NCI-H2196 treated with DMSO at 0.1 percent for 48 hours (cell line): ENCODE data around the gene CORO6.

Experiments used
- DNase-seq: peaks from one replicate; lab custom pipeline; 2025; ENCODE audit not compliant: unreplicated experiment; lab: John Stamatoyannopoulos, UW

The CORO6 gene

DNA sequence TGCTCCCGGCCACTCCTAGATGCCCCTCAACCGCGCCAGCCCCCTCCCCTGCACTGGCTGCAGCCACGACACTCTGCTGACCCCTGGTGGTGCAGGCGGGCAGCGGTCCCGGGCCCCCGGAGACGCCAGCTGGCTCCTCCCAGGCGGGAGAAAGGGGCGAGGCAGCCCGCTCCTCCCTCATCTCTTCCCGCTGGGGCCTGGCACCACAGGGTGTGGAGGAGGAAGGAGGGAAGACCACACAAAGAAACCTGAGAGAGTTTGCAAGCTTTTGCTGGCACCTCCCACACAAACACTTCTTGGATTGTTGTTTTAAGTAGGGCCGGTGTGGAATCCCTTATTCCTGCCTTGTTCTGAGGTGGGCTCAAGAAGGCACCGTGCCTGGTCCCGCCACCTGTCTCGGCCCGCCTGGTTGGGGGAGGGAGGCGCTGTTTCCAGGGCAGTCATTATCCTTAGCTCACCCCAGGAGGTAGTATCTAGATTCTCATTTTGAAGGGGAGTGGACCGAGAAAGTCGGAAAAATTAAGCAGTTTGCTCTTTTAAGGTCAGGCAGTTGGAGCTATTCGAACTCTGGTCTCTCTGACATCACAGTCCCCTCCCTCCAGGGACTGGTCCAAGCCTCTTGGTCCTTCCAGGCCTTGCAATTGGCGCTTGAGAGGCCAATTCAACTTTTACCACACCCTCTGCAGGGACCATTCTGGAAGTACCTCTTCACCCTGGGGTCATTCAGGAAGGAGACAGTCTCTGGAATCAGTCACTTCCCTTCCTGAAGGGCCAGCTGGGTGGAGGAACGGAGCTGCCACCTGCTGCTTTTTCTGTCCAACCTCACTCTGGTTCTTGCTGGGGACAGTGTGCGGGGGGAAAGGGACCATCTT lies 30.7 kb downstream of the CORO6 start:
- DNase-seq: peak; percentile 73

DNA sequence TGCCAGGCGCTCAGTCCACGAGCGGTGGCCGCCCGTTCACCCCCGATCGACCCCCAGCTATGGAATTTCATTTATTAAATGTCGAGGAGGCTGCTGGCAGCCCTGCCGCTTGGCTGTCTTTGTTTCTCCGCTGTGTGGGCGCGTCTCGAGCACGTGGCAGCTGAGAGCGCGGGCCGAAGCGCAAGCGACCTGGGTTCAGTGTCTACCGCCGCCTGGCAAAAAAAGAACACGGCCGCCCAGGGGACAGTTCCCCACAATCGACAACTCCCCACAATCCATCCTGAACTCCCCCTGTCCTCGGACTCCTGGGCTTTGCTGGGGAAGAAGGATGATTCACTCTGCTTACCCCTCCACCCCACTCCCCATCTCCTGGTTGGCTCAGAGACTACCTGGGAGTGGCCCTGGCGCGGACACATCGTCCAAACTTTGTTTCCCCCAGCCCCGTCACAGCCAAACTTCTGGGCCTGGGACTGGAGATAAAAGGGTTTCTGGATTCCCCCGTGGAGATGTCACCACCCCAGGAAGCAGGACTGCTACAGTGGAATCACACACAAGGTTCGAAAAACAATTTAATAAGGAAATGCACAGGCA lies 31.5 kb downstream of the CORO6 start:
- DNase-seq: peak; percentile 47

DNA sequence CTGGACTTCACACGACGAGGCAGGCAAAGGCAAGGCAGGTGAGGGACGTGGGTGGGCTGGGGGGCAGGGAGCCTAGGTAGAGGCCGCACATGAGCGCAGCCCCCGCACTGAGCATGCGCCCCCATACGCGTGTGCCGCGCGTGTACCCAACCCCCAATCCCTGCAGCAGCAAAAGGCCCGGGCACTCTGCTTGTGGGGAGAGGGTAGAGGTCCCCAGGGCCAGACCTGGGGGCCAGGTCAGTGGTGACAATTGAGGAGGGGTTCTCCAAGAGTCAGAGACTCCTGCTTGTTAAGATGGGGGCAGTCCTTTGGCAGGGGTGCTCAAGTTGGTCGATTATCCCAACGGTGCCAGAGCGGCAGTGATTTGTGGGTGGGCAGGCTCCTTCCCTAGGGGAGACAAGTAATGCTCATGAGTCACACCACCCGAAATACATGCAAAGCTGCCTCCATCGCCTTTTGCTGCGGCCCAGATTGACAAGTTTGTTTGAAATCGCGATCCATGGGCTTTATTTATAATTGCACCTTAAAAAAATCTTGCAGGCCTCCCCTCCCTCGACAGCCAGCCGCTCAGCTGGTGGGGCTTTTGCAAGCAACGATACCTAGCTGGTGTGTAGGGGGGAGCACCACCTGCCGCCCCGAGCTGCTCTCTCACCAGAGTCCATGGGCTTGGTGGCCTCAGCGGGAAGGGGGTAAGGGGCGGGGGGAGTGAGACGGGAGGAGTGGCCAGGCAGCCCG lies 32.1 kb downstream of the CORO6 start:
- no peak for DNase-seq

DNA sequence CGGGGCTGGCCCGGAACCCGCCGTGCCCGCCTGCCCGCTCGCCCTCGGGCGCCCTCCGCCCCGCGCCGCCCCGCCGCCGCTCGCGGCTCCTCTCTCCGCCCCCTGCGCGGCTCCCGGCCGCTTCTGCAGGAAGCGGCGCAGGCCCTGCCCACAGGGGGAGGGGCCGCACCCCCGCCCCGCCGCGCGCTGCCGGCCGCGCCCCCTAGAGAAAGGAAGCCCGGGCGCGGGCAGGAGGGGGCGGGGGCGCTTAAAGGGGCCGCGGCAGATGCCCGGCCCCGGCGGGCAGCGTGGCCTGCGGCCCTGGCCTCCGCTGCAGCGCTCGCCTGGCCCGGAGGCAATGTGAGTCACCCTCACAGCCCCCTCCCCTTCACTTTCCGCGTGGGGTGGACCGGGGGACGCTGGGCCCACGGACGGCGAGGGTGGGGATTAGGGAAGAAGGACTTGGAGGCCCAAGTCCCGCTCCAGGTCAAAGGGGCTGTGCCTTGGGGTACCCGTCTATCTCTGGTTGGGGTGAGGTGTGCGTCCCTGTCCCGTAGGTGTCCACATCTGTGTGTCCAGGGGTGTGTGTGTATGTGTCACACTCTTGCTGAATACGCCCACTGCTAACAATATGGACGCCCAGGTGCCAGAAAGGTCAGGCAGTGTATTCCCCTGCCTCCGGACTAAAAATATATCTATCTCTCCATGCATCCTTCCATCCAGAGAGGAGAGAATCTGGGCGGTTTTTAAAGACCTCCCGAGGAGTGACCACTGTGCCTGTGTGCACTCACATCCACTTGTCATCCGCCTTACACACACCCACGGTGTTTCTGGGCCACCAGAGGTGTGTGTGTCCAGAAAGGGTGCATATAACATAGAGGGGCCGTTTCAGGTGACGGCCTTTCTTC lies 32.9 kb downstream of the CORO6 start, which contains the start of gene GIT1:
GIT1 (minus strand) TSS at position 125 of the 887 bp plus-strand sequence. CDS start 270 bp downstream, outside the sequence.
- DNase-seq: peak; percentile 45

DNA sequence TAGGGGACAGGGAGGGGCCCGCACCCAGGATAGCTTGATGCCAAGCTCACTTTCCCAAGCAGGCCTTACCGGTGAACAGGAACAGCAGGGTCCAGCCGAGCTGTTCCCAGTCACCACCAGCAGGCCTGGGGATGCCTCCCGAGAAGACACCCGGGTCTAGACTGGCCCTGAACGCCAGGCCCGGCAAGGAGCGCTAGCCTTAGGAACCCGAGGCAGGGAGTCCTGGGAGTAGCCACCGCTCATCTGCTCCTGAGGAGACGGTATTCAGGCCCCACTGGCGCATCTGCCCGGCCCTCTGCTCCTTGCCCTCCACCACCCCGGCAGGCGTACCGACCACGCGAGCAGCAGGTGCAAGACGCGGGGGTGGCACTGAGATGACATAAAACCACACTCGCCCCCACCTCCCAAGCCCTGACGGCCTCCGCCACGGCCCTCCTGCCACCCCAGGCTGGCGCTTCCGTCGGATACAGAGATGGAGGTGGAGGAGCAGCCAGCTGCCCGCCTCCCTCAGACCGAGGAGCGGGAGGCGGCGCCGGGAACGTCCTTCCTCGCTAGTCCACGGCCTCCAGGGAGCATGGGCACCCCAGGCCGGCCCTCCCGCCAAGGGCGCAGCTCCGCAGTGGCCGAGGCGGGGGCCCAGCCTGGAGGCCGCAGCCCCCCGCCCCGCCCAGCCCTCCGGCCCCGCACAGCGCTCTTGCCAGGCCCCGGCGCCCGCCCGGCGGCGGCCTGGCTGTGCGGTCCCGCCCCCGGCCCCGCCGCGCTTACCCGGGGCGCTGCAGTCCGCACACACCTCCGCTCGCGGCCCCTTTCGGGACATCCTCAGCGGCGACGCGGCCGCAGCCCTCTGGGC lies 33.9 kb downstream of the CORO6 start:
- no peak for DNase-seq

DNA sequence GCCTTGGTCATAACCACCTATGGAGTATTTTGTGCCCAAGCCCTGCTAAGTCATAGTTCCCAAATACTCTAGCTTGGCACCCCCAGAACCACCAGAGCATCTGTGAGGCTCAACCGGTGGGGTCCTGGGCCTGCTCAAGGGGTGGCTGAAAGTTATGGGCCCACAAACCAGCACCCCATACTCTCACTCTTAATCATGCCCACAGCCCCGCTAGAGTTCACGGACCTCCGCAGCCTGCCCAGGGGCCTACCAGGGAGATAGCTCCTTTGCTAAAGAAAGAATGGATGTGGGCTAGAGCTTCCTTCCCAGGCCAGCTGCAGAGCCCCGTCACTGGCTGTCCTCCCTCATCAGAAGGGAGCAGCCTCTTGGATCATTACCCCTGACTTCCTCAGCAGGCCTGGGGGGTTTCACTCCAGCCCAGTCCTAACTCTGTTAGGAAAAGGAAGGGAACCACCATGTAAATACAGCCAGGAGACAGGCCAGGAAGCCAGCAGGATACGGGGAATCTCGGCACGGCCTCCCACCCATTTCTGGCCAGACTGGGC lies 34.6 kb downstream of the CORO6 start:
- DNase-seq: no peak

DNA sequence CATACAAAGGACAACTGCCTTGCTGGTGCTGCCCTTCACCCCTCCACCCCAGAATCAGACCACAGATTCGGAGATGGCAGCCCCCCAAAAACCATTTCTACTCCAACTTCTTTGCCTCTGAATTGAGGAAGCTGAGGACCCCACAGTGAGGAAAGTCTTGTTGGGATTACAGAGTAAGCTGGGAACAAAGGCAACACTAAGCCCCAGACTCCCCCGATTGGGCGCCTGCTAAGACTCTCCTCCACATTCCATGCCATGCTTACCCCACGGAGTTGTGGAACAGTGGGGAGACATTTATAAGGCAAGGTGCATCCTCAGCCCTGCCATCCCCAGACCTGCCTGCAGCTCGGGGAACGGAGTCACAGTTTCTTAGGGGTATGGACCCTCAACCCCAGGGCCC lies 35.1 kb downstream of the CORO6 start:
- no peak for DNase-seq

DNA sequence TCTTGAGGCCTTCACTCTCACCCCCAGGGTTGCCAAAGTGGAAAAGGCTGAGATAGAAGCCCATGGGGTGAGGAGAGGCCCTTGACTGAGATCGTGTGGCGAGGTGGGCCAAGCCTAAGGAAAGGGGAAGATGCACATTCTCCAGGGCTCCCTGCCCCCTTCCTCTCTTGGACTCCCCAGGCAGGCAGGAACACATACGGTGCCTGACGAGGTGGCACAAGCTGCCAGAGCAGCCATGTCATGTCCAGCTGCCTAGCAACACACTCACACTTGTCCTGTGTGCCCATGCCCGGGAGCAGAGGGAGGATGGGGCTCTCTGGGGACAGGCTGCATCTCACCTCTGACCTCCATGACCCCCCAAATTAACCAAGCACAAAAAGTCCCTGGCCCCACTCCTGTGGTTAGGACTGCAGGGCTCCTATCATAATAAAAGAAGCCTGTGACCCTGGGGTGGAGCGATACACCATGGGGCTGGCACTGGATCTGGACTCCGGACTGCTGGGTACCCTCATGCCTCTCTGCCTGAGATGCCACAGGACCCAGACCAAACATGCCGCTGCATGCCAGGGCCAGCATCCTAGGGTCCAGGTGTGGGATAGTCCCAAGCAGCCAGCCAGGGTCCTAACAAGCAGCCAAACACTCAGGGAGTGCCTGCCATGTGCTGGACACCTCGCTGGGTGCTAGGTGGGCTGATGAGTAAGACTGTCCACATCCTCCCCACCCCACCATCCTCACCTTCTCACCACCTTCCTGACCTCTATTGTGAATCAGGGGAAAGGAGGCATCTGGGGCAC lies 35.8 kb downstream of the CORO6 start:
- no peak for DNase-seq

DNA sequence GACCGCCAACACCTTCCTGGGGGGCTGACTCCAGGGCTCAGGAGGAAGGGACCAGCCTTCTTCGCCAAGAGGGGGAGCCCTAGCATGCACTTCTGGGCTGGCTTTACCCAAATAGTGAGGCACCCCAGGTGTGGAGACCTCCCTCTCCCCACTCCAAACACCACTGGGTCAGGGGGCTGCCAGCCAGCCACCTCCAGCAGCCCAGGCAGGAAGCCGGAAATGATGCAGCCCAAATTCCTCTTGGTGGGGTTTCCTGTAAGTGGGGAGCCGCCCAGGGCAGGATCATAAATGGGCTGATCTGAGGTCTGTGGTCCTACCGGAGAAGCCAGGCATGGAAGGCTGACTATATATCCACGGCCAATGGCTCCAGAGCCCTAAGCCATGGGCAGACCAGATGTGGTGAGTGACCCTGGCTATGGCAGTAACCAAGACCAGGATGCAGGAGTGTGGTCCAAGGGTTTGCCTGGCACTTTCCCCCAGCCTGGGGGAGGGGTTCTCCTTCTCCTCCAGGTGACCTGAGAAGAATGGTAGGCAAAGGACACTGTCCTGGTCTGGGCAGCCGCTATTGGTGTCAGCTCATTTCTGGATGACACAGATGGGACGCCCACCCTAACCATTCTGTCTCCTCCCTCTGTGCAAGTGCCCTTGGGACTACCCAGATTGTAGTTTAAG lies 37.5 kb downstream of the CORO6 start:
- DNase-seq: no peak

DNA sequence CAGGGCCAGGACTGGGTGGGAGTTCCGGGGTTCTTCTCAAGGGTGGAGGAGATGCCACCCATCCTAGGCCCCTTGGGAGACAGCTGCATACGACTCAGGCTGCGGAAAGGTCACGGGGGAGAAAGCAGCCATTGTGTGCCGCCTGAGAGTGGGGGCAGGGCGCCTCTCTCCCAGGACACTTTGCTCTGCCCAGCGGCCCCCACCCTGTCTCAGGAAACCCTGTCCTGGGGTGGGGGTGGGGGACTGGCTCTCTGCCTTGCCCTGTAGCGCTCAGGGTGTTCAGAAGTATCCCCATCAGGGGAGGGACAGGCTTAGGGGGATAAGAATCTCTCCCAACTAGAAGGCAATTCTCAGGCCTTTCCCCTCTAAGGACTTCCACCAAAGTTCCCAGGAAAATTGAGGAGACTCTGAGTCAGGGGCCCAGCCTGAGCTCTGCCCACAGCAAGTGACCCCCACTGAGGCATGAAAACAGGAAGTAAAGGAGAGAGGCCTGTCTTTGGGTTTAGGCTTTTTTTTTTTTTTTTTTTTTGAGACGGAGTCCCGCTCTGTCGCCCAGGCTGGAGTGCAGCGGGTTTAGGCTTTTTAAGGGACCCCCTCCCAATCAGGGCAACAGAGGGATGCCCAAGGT lies 38.1 kb downstream of the CORO6 start:
- DNase-seq: no peak

DNA sequence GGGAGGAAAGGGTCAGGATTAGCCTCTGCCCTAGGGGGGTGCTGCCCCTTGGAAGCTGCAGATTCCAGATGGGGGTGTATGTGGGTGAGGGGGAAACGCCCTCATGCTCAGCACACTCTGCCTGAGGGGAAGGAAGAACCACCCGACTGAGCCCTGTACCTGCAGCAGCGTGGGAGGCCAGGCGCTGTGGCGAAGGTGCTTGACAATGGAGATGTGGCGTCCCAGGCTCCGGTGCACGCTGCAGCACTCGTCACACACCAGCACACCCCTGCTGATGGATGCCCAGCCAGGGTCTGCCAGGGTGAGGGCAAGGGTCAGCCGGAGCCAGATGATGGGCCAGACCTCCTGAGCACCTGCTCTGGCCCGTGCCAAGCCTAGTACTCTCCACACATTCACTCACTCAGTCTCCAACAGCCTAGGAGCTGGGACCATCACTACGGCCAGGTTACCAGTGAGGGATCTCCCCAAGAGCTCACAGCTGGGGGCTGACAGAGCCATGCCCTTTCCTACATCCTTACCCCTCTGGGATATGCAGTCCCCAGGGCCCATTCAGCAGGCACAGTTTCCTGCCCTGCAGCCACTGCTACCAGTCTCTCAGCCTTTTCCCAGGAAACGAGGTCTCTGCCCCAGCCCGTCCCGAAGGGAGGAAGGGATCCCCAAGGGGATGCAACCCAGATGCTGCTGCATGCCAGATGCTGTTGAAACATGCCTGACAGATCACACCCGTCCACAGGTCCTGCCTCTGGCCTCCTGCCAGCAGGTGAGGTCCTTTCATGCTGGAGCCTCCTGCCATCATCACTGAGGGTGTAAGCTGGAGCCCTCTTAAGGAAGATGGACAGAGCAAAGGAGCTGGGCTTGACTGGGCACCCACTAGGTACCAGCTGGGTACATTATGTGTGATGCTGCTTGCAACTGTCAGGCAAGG lies 39.1 kb downstream of the CORO6 start:
- no peak for DNase-seq

DNA sequence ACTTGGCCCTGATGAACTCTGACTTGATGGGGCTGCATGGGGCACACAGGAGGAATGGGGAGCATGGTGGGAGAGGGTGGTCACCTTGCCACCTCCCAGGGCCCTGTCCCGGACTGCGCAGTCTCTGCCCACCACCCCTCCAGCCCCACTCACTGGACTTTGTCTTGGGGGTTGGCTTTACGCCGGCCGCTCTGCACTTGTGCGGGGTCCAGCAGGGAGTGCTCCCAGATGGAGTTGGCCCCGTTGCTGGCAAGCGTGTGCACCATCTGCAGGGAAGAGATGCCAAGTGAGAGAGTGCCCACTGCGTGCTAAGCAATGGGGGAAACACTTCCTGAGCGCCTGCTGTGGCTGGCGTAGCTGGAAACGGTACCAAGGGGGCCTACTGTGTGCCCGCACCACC lies 39.9 kb downstream of the CORO6 start:
- DNase-seq: no peak

DNA sequence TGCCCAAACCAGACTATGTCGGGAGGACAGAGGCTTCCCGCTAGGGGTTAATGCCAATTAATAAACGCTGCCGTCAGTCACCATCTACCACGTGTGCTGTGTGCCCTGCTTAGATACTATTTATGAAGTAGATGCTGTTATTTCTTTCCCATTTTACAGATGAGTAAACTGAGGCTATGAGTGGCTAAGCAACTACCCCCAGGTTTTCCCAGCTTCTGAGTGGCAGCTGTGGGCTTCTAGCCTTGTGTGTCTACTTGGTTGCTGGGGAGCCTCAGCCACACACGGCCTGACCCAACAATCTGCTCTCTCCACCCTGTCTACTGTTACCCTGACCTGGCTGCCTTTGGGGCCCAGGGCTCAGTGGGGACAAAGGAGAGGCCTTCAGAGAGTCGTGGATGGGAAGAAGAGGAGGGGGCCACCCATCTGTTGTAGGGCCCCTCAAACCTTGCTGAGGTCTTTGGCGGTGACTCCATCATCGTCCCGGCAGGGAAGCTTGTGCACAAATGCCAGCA lies 40.4 kb downstream of the CORO6 start:
- DNase-seq: no peak

DNA sequence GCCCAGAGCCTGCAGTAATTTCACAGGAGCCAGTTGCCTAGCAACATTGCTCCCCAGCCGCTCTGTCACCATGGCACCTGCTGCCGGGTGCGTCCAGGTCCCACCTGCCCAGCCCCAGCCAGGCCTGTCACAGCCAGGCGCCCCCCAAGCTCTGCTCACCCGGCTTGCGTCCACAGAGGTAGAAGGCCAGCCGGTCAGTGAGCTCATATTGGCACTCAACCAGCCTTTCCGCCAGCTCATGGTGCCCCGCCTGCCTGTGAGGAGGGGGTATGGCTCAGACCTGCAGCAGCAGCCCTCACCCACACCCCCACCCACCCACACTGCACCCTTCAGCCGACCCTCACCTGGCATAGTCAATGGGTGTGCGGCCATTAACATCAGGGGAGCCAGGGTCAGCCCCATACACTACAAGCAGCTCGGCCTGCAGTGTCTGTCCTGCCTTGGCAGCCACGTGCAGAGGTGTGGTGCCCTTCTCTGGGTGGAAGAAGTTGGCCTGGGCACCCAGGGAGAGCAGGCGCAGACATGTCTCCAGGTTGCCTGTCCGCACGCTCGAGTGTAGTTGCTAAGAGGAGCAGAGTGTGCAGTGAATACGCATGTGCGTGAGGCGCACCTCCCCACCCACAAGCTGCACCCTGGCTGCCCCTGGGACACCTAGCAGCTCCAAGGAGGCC lies 41.0 kb downstream of the CORO6 start:
- no peak for DNase-seq

DNA sequence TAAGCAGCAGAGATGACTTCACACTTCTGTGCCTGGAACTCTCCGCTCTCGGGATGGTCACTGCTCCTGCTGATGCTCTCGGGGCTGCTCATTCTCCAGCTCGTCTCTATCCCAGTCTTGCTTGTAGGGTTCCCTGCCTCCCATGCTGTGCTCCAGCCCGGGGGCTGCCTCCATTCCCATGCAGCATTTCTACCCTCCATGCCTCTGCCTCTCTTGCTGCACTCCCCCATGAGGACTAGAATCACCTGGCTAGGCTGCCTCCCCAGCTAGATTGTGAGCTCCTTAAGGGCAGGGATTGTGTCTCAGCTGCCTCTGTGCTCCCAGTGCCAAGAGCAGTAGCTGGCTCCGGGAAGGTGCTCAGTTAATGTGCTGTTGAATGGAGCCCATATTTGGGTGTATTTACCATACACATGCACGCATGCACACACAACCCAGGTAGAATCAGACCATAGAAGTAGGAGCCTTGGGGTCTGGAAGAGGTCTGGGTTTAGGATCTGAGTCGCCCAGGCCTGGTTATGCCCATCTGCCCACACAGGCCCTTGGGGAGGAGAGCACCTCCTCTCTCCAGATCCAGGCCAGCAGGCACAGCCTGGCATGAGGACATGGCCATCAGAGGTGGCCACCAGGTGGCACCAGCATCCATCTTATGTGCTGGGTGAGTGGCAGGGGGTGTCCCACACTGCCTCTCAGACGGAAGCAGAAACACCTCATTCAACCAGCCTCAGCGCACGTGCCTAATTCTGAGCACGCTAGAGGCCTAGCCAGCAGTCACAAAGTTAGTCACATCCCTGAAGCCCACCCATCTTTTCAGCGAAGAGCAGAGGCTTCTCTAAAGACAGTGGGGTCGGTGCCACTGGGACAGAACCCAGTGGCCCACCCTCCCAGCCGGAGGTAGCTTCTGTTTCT lies 42.6 kb downstream of the CORO6 start:
- no peak for DNase-seq
